ENCODE data around the gene AFG1L.
"Not testable (repeated sequence)": the region's sequence is repeated elsewhere in the genome, so short reads cannot be mapped to it uniquely, and the experiment has no call there.

Gene AFG1L

DNA sequence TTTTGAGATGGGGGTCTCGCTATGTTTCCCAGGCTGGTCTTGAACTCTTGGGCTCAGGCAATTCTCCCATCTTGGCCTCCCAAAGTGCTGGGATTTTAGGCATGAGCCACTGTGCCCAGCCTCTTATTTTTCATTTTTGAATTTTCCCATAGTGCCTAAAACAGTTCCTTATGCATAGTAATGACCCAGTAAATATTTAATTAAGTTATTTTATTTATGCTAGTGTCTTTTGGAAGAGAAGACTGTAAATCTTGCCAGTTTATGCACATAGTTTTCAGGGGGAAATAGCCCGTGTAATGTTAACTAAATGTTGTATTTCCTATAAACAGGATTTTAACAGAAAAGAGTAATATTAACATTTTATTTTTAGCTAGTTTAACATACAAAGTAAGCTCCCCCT, 60.3 kb downstream of the AFG1L start:
- DNase-seq: no peak

DNA sequence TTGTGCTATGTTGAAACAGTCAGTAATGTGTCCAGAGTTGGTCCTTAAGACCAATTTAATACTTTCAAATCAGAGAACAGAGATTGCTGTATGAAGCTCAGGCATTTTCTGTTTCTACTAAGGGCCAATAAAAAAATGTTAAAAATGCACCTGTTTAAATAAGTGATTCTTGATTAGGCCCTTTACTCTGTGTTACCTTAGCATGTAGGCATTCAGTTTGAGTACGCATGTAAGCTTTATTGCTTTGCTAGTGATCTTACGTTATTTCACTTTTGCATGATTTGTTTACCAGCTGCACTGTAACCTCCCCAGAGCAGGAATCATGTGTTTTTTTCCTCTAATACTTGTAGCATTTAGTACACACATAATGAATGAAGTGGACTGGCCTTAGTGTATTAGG, 61.0 kb downstream of the AFG1L start:
- no peak for DNase-seq

DNA sequence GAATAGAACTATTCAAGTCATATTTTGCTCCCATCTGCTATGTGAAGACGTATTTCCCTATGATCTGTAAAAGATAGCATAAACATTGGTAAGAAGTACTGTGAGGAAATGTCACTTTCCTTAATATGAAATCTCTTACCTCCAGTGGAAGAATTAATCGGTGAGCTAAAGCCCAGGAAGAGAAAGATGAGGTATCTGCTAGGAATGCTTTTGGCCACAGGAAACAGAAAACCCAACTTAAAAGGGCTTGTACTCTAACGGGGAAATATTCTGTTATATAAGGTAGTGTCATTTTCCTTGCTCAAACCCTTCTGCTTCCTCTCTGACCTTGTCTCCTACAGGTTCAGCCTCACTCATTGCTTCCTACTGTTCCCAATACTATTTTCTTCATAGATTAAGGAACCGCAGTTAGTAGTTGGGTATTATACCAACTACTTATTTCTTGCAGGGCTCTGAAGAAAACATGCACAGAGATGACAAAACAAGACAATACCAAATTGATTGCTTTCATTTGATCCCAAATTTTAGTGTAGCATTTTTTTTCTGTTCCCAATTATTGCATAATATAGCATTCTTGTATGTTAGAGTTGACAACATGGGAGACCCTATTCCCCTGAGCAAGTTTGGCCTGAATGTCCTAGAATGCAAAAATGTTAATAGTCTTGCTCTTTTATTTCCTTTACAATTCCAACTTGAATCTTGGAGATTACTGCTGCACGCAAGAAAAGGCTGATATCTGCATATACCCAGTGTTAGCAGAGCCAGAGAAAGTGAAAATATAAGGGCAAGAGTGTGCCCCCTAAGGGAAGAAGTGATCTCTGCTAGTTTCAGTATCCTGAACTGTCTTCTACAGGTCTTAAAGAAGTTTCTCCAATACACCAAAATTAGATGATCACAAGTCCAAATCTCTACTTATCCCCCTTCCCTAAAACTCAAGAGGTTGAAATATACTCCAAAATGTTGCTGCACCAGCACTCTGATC, 65.3 kb downstream of the AFG1L start:
- no peak for DNase-seq

- no peak for DNase-seq
Measured at GRCh38 chr6:108360919-108361311, 66.1 kb downstream of the AFG1L start.

GRCh38 chr6:108361312-108361932, 66.6 kb downstream of the AFG1L start:
- DNase-seq: no peak

DNA sequence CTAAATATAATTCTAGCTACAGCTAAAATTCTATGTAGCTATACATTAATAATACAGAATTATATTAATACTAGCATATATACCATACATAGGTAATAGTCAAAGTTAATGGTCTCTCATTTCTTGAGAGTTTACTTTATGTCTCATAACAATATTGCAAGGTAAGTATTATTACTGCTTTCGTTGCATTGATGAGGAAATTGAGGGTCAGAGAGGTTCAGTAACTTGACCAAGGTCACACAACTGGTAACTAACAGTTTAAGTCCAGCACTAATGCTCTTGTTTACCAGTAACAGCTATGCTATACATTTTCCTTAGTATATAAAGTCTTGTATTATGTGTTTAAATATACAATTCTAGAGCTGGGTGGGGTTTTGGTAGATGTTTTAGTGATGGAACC, 67.6 kb downstream of the AFG1L start:
- DNase-seq: no peak

DNA sequence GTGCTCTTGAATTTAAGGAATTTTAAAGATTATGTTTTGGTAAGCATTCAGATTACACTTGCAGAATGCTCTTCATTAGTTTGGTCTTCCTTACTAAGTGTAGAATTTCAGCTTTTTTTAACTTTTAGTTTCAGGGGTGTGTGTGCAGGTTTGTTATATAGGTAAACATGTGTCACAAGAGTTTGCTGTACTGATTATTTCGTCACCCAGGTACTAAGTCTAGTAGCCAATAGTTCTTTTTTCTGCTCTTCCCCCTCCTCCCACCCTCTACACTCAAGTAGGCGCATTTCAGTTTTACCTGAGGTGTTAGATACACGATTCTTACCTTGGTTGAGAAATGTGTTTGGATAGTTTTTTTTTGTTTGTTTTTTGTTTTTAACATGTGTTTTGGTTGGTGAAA, 68.3 kb downstream of the AFG1L start:
- DNase-seq: no peak

GRCh38 chr6:108363889-108364313, 69.0 kb downstream of the AFG1L start:
- no peak for DNase-seq

DNA sequence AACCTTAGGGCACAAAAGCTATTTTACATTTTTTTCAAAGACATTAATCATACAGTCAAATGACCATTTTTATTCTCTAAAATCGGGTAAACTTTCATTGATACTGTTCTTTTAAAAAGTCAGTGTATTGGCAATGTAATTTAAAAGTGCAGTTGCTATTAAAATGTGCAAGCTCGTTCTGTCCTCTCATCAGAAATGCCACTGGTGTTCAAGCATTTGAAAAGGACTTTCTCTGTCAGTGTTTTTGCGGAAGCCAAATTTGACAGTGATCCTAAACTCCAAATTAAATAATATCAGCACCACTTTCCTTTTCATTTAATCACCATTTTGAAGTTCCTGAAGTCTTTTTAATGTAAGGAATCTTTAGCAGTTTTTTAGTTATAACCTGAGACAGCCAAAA, 69.6 kb downstream of the AFG1L start:
- DNase-seq: no peak

DNA sequence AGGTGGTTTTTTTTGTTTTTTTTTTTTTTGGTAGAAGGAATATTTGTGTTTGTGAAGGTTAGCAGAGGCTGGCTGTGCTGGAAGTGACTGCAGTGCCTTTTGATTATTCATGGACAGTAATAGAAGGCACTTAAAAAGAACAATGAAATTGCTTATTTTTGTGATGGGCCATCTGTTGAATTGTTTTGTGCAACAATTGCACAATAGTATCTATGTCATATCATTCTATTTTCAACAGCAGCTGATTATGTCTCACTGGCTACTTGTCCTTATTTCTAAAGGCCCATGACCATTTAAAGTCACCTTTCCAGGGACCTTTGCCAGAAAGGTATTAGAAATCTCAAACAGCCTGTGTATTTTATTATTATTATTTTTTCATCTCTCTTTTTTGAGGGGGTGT, 70.6 kb downstream of the AFG1L start:
- no peak for DNase-seq

DNA sequence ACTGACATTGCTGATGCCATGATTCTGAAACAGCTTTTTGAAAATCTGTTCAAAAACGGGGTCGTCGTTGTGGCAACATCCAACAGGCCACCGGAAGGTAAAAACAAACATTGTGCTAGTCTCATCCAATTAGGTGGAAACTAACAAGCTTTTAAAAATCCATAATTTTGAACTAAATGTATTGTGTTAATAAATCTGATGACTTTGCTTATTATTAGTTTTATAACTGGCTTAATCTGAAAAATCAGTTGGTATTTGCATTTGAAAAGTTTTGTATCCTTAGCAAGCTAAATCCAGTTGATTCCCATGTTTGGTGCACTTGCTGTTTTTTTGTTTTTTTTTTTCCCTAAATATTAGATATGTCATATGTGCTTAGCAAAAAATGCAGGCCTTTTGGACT, 71.4 kb downstream of the AFG1L start:
- DNase-seq: no peak

GRCh38 chr6:108368431-108369030, 73.7 kb downstream of the AFG1L start:
- no peak for DNase-seq

GRCh38 chr6:108380876-108381275, 86.0 kb downstream of the AFG1L start:
- DNase-seq: no peak

DNA sequence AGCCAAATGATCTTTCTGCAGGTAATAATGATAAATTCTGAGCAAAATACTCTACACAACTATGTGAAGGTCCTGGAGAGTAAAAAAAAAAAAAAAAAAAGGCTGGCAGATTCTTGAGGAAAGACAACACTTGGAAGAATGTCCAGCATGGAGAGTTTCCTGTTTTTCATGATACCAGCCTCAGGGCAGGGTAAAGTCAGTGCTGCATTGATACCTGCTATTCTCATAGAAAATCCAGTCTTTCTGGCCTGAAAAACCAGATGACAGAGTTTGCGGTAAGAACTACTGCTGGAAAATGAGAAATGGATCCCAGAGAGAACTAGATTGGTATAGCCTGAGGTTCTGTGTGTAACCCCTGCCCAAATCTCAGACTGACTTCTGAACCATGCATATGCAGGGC, 89.1 kb downstream of the AFG1L start:
- no peak for DNase-seq

GRCh38 chr6:108389190-108389589, 94.3 kb downstream of the AFG1L start:
- DNase-seq: not testable (repeated sequence)

- DNase-seq: no peak
Measured at GRCh38 chr6:108395297-108395696, 100.4 kb downstream of the AFG1L start.

- no peak for DNase-seq
Measured at GRCh38 chr6:108403236-108403635, 108.4 kb downstream of the AFG1L start.

GRCh38 chr6:108406943-108407342, 112.1 kb downstream of the AFG1L start:
- DNase-seq: no peak

DNA sequence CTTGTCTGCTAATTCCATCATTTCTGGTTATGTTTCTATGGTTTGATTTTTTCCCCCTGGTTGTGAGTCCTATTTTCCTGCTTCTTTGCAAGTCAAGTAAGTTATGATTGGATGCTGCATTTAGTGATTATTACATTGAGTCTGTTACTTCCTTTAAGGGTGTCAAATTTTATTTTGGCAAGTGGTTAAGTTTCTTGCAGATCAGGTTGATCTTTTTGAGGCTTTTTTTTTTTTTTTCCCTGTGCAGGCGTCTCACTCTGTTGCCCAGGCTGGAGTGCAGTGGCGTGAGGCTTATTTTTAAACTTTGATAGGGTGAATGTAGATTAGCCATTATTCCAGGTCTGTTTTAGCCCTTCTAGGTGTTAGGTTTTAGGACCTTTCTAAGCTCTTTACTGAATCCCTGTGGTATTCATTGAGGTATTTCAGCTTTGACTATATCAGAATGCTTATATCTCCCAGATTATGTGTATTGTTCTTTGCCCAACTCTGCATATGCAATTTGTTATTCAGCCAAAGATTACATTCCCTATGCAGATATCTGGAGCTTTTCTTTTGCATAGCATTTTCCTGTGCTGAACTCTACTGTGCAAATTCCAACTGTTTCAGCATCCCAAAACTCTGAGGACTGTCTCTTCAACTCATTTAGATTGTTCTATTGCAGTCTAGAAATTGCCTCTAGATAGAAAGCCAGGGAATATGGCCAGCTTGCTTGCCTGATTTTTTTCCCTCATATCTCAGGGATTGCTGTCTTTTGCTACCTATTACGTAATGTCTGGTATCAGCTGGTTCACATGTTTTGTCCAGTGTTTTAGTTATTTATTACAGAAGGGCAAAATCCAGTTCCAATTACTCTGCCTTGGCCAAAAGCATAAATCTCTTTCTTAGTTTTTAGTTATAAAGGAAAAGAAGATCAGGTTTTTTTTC, 113.3 kb downstream of the AFG1L start:
- DNase-seq: no peak

GRCh38 chr6:108408861-108409260, 114.0 kb downstream of the AFG1L start:
- DNase-seq: no peak

DNA sequence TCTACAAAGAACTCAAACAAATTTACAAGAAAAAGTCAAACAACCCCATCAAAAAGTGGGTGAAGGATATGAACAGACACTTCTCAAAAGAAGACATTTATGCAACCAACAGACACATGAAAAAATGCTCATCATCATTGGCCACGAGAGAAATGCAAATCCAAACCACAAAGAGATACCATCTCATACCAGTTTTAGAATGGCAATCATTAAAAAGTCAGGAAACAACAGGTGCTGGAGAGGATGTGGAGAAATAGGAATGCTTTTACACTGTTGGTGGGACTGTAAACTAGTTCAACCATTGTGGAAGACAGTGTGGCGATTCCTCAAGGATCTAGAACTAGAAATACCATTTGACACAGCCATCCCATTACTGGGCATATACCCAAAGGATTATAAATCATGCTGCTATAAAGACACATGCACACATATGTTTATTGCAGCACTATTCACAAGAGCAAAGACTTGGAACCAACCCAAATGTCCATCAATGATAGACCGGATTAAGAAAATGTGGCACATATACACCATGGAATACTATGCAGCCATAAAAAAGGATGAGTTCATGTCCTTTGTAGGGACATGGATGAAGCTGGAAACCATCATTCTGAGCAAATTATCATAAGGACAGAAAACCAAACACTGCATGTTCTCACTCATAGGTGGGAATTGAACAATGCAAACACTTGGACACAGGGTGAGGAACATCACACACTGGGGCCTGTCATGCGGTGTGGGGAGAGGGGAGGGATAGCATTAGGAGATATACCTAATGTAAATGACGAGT, 121.4 kb downstream of the AFG1L start:
- DNase-seq: not testable (repeated sequence)

DNA sequence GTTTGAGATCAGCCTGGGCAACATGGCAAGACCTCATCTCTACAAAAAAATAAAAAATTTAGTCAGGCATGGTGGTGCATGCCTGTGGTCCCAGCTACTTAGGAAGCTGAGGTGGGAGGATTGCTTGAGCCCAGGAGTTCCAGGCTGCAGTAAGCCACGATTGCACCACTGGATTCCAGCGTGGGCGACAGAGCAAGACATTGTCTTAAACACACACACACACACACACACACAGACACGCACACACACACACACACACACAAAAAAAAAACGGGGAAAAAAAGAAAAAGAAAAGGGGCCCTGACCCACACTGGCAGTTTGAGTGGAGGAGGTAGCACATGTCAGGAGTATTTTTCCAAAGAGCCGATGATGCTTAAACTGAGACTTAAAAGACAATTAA, 122.2 kb downstream of the AFG1L start:
- DNase-seq: no peak

Measured in NCI-H187 treated with DMSO at 0.1 percent for 48 hours (cell line).